ENCODE measurements around the gene STOX2. TPM values are rescaled to one million over a fixed set of nuclear protein-coding genes. Genes with fewer than 3 reads are reported as not detected.
A peak's percentile ranks its signal among the peaks of the same experiment; 100 is the strongest.

The STOX2 gene
- total RNA-seq, result 8.5 TPM
- long read RNA-seq, partial matches to known transcripts, result 1 of 1 reads
- long read RNA-seq, other reads (novel, unspliced or antisense), result 0 of 1 reads

- ATAC-seq (ENCODE audit: poor library complexity), result peak; percentile 96
- intact Hi-C loops (cut with DNase I), result no loop called here
Measured at GRCh38 chr4:183905081-183905592, at the start of gene STOX2. Gene STOX2 (plus strand): TSS chr4:183905307. CDS start chr4:183906791, 1,484 bp downstream.

GRCh38 chr4:183855323-183856190, 49.5 kb upstream of the STOX2 start:
- ATAC-seq (ENCODE audit: poor library complexity), result no peak
- no peak for DNase-seq
- intact Hi-C loops (cut with DNase I), result no loop called here

More at GRCh38 chr4:183905081-183905592, at the start of gene STOX2:
- DNase-seq, result peak; percentile 90

- intact Hi-C loops (cut with DNase I), result no loop called here
- ATAC-seq (ENCODE audit: poor library complexity) (no peak), DNase-seq (no peak)
Measured at GRCh38 chr4:183857040-183857439, 48.1 kb upstream of the STOX2 start.

- ATAC-seq (ENCODE audit: poor library complexity) (no peak), DNase-seq (no peak)
- intact Hi-C loops (cut with DNase I), result no loop called here
Measured at GRCh38 chr4:183858011-183858615, 47.0 kb upstream of the STOX2 start.

GRCh38 chr4:183860119-183860518, 45.0 kb upstream of the STOX2 start:
- intact Hi-C loops (cut with DNase I), result no loop called here
- ATAC-seq (ENCODE audit: poor library complexity) (peak; percentile 85), DNase-seq (no peak)

- ATAC-seq (ENCODE audit: poor library complexity) (no peak), DNase-seq (no peak)
- intact Hi-C loops (cut with DNase I), result no loop called here
Measured at GRCh38 chr4:183860731-183861130, 44.4 kb upstream of the STOX2 start.

- no peak for DNase-seq
- no peak for ATAC-seq (ENCODE audit: poor library complexity)
- intact Hi-C loops (cut with DNase I), result no loop called here
Measured at GRCh38 chr4:183861426-183861825, 43.7 kb upstream of the STOX2 start.

- ATAC-seq (ENCODE audit: poor library complexity), result no peak
- intact Hi-C loops (cut with DNase I), result no loop called here
- DNase-seq, result no peak
Measured at GRCh38 chr4:183863155-183863825, 41.8 kb upstream of the STOX2 start.

- DNase-seq (no peak), ATAC-seq (ENCODE audit: poor library complexity) (peak; percentile 74)
- intact Hi-C loops (cut with DNase I), result no loop called here
Measured at GRCh38 chr4:183867247-183867646, 37.9 kb upstream of the STOX2 start.

- intact Hi-C loops (cut with DNase I), result no loop called here
- ATAC-seq (ENCODE audit: poor library complexity) (no peak), DNase-seq (no peak)
Measured at GRCh38 chr4:183870997-183871396, 34.1 kb upstream of the STOX2 start.

GRCh38 chr4:183871581-183871980, 33.5 kb upstream of the STOX2 start:
- intact Hi-C loops (cut with DNase I), result no loop called here
- no peak for DNase-seq

GRCh38 chr4:183872531-183872930, 32.6 kb upstream of the STOX2 start:
- no peak for DNase-seq
- ATAC-seq (ENCODE audit: poor library complexity), result peak; percentile 41
- intact Hi-C loops (cut with DNase I), result no loop called here

More at GRCh38 chr4:183871581-183871980, 33.5 kb upstream of the STOX2 start:
- ATAC-seq (ENCODE audit: poor library complexity), result no peak

- no peak for ATAC-seq (ENCODE audit: poor library complexity)
- no peak for DNase-seq
- intact Hi-C loops (cut with DNase I), result no loop called here
Measured at GRCh38 chr4:183873409-183874185, 31.5 kb upstream of the STOX2 start.

GRCh38 chr4:183875251-183875825, 29.8 kb upstream of the STOX2 start:
- DNase-seq, result no peak
- intact Hi-C loops (cut with DNase I), result no loop called here
- no peak for ATAC-seq (ENCODE audit: poor library complexity)

- intact Hi-C loops (cut with DNase I), result no loop called here
- ATAC-seq (ENCODE audit: poor library complexity), result peak; percentile 92
- peak; percentile 88 for DNase-seq
Measured at GRCh38 chr4:183876268-183876934, 28.7 kb upstream of the STOX2 start.

GRCh38 chr4:183878251-183878970, 26.7 kb upstream of the STOX2 start:
- intact Hi-C loops (cut with DNase I), result no loop called here
- ATAC-seq (ENCODE audit: poor library complexity) (no peak), DNase-seq (no peak)

- DNase-seq (no peak), ATAC-seq (ENCODE audit: poor library complexity) (no peak)
- intact Hi-C loops (cut with DNase I), result no loop called here
Measured at GRCh38 chr4:183885205-183885720, 19.8 kb upstream of the STOX2 start.
